Panc1 (cell line): ENCODE measurements around the gene ATXN1. TPM values are rescaled to one million over a fixed set of nuclear protein-coding genes. Genes with fewer than 3 reads are reported as not detected.

Experiments used
- ATAC-seq: fragments of 200-7000 bp; cut with Tn5 transposase; 2 replicates; pipeline ENCODE4 v1.9.1; 2020; ENCODE audit warnings: mild to moderate bottlenecking, moderate library complexity
- BruUV-seq: library from RNA; stranded (reverse); fragments of 400-500 nt; replicated peaks from 2 replicates; lab custom pipeline; 2021; lab: Mats Ljungman, UMichigan
- CTCF ChIA-PET: fragments of 300-600 bp; sonication (Branson Sonifier 250); formaldehyde crosslinking; loops from one replicate; lab custom pipeline; 2022; ENCODE audit warnings: antibody characterized with exemption; lab: Charles Lee
- POLR2A ChIA-PET: fragments of 300-600 bp; sonication (Branson Sonifier 250); formaldehyde crosslinking; loops from one replicate; lab custom pipeline; 2022; ENCODE audit warnings: antibody characterized with exemption; lab: Charles Lee
- DNase-seq: peaks from one replicate; pipeline ENCODE4 v3.0.0-alpha.2; 2010; ENCODE audit warnings: low read depth, low spot score
- H3K27ac ChIP-seq: 2 replicates; pipeline ENCODE4 v1.5.1; 2011; ENCODE audit warnings: mild to moderate bottlenecking, low read length, inconsistent platforms
- H3K27me3 ChIP-seq: fragments of 200-500 bp; sonication (Bioruptor generic); 2 replicates; pipeline ENCODE4 v1.6.0; 2014; ENCODE audit warnings: low read length, inconsistent platforms; ENCODE audit not compliant: control insufficient read depth, insufficient read depth
- H3K36me3 ChIP-seq: fragments of 200-500 bp; sonication (Bioruptor generic); 2 replicates; pipeline ENCODE4 v1.5.1; 2014; ENCODE audit warnings: inconsistent platforms, mild to moderate bottlenecking, low read length, moderate library complexity; ENCODE audit not compliant: control insufficient read depth, insufficient read depth
- H3K4me1 ChIP-seq: 2 replicates; pipeline ENCODE4 v1.5.1; 2011; ENCODE audit warnings: inconsistent platforms, mild to moderate bottlenecking, low read length, moderate library complexity; ENCODE audit not compliant: control insufficient read depth, insufficient read depth
- H3K4me3 ChIP-seq, 2 experiments: 2 replicates each; pipeline ENCODE4 v1.5.1; 2011 to 2012; ENCODE audit warnings: low read depth in 2 of 2, low read length in 2 of 2, mild to moderate bottlenecking in 2 of 2, inconsistent platforms in 1 of 2, moderate library complexity in 1 of 2
- H3K9me3 ChIP-seq: fragments of 200-500 bp; sonication (Bioruptor generic); 2 replicates; pipeline ENCODE4 v1.5.1; 2014; ENCODE audit warnings: low read depth, mild to moderate bottlenecking, inconsistent platforms, low read length, moderate library complexity; ENCODE audit not compliant: control insufficient read depth, insufficient read depth
- POLR2AphosphoS5 ChIP-seq: IDR thresholded peaks from 2 replicates; pipeline ENCODE4 v1.6.1; 2012; ENCODE audit warnings: mild to moderate bottlenecking, low read depth, low read length, moderate library complexity
- SIN3A ChIP-seq: IDR thresholded peaks from 2 replicates; pipeline ENCODE4 v1.6.1; 2012; ENCODE audit warnings: low read depth, mild to moderate bottlenecking, low read length, moderate library complexity, borderline replicate concordance; ENCODE audit not compliant: insufficient read depth
- TCF7L2 ChIP-seq: IDR thresholded peaks from 2 replicates; pipeline ENCODE4 v1.6.1; 2011; ENCODE audit warnings: mild to moderate bottlenecking, low read depth, low read length, inconsistent platforms
- in situ Hi-C: cut with HindIII; loops from 2 replicates; pipeline ENCODE4 v1.10.0; 2016; ENCODE audit warnings: low sequenced_read_pairs, low pct_unique_long_range_greater_than_20kb
- intact Hi-C: fragments of 100-400 bp; cut with micrococcal nuclease; formaldehyde crosslinking; loops from one replicate; pipeline ENCODE4 v1.10.0; 2022; ENCODE audit not compliant: unreplicated experiment
- total RNA-seq: library from RNA; stranded (reverse); gene quantifications from one replicate; pipeline ENCODE4 v1.2.1, GENCODE V29; 2021; ENCODE audit not compliant: unreplicated experiment
- TF ChIP-seq, protein P1 (sequence below), 2 experiments: IDR thresholded peaks; 2 replicates each; pipeline ENCODE4 v1.6.1; 2011 to 2012; ENCODE audit warnings: low read depth in 2 of 2, control low read depth in 1 of 2, low read length in 1 of 2, mild to moderate bottlenecking in 1 of 2, moderate library complexity in 1 of 2; ENCODE audit not compliant: insufficient read depth in 1 of 2
- TF ChIP-seq, protein P2 (sequence below): fragments of 450-650 bp; IDR thresholded peaks from 2 replicates; pipeline ENCODE4 v1.5.1; 2017; ENCODE audit warnings: mild to moderate bottlenecking

The ATXN1 gene
- total RNA-seq, 1 experiment from 2014 or later: 67.1 TPM

DNA sequence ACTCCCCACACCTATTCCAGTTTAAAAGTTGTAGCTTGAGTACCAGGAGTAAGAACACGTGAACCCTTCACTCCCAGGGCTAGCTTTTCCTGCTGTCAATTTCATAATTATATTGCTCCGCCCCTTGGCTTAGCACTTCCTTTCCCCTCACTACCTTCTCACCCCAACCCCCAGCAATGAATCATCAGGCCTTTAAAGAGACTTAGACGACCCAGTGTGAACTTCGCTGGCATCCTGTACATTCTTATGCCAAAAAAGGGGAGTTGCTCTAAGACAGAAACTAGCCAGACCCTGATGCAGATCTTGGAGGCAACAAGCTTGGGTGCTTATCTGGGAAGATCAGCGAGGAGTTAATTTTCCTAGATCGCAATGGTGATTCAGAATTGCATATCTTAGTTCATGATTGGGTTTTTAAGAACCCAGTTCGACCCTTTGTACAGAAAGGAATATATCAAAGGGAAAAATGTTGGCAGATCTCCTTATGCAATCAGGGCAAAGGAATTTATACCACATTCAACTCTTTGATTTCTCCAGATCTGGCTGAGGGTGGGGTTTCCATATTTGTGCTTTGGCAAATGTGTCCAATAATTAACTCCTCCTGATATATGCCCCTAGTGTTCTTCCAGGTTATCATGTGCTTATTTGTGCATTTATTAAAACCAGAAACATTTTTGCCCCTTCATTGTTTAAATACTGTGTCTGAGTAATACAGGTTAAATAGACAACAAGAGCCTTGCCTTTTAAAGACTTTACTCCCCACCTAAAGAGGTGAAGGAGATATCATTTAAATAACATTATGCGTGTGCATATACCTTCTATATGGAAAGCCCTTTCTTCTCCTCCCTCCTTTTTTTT, 8.1 kb upstream of the ATXN1 start:
- peak; percentile 53 for TF ChIP-seq POLR2AphosphoS5
- TF ChIP-seq SIN3A: no peak
- peak; percentile 98 for TF ChIP-seq TCF7L2
- TF ChIP-seq, protein P1, sequence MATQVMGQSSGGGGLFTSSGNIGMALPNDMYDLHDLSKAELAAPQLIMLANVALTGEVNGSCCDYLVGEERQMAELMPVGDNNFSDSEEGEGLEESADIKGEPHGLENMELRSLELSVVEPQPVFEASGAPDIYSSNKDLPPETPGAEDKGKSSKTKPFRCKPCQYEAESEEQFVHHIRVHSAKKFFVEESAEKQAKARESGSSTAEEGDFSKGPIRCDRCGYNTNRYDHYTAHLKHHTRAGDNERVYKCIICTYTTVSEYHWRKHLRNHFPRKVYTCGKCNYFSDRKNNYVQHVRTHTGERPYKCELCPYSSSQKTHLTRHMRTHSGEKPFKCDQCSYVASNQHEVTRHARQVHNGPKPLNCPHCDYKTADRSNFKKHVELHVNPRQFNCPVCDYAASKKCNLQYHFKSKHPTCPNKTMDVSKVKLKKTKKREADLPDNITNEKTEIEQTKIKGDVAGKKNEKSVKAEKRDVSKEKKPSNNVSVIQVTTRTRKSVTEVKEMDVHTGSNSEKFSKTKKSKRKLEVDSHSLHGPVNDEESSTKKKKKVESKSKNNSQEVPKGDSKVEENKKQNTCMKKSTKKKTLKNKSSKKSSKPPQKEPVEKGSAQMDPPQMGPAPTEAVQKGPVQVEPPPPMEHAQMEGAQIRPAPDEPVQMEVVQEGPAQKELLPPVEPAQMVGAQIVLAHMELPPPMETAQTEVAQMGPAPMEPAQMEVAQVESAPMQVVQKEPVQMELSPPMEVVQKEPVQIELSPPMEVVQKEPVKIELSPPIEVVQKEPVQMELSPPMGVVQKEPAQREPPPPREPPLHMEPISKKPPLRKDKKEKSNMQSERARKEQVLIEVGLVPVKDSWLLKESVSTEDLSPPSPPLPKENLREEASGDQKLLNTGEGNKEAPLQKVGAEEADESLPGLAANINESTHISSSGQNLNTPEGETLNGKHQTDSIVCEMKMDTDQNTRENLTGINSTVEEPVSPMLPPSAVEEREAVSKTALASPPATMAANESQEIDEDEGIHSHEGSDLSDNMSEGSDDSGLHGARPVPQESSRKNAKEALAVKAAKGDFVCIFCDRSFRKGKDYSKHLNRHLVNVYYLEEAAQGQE (IDR thresholded peaks at IDR 0.05; ENCODE audit: insufficient read depth in 1 of 2, low read depth in 2 of 2, low read length in 1 of 2): 0 out of 4 replicates have a peak, but pooled peaks of 1 of the 2 experiments have one; percentile 10
- TF ChIP-seq, protein P2, sequence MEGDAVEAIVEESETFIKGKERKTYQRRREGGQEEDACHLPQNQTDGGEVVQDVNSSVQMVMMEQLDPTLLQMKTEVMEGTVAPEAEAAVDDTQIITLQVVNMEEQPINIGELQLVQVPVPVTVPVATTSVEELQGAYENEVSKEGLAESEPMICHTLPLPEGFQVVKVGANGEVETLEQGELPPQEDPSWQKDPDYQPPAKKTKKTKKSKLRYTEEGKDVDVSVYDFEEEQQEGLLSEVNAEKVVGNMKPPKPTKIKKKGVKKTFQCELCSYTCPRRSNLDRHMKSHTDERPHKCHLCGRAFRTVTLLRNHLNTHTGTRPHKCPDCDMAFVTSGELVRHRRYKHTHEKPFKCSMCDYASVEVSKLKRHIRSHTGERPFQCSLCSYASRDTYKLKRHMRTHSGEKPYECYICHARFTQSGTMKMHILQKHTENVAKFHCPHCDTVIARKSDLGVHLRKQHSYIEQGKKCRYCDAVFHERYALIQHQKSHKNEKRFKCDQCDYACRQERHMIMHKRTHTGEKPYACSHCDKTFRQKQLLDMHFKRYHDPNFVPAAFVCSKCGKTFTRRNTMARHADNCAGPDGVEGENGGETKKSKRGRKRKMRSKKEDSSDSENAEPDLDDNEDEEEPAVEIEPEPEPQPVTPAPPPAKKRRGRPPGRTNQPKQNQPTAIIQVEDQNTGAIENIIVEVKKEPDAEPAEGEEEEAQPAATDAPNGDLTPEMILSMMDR: no peak
- CTCF ChIA-PET: interaction anchor here (1.3 kb wide), 1 partner anchor 59 kb away, joined by 3 read pairs; no protein-coding TSS in a partner anchor
- Histone ChIP-seq H3K27me3 (no peaks in the 10 kb centered on the region), H3K27ac (peak overlapping the region; percentile 93), H3K4me3 (peak overlapping the region; percentile 17 to 43), H3K9me3 (no peaks in the 10 kb centered on the region), H3K36me3 (no peaks in the 10 kb centered on the region; the same call in 1 of the 2 replicates), H3K4me1 (peaks cover 65% of the 10 kb centered on the region)
- DNase-seq (no peak), ATAC-seq (peak; percentile 87)
- no TSS peak for BruUV-seq
- in situ Hi-C loops: no loop called here
- intact Hi-C loops: loop anchor here (10.0 kb wide), 2 partner anchors 255 to 435 kb away; no protein-coding TSS in a partner anchor
- POLR2A ChIA-PET: interaction anchor here (0.7 to 1.2 kb wide), 2 partner anchors 10 to 38 kb away, joined by 3 to 5 read pairs; no protein-coding TSS in a partner anchor

DNA sequence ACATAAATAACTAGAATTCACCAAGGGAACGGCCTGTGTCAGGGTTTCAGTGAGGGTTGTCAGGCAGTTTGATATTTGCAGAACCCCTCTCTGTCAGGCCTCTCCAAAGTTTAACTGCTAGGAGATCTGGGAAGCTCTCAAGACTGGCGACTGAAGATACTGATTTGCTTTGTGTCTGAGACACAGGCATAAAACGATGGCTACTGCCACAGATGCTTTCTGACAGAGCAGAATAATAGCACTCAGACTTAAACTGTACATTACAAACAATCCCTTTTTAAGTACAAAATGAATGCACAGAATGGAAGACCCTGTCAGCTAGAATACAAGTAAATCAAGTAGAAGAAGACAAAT, 7.2 kb upstream of the ATXN1 start:
- Histone ChIP-seq H3K4me3 (no peak overlapping the region; a peak in 1 of 4 replicates), H3K9me3 (no peaks in the 10 kb centered on the region), H3K27me3 (no peaks in the 10 kb centered on the region), H3K27ac (peak overlapping the region; percentile 93), H3K36me3 (peaks cover 2% of the 10 kb centered on the region; the same call in 1 of the 2 replicates), H3K4me1 (peaks cover 73% of the 10 kb centered on the region)
- in situ Hi-C loops (no loop called here), intact Hi-C loops (loop anchor here (10.0 kb wide), 2 partner anchors 254 to 434 kb away; no protein-coding TSS in a partner anchor)
- TF ChIP-seq TCF7L2: no peak
- TF ChIP-seq, protein P1 (IDR thresholded peaks at IDR 0.05; ENCODE audit: insufficient read depth in 1 of 2, low read depth in 2 of 2, low read length in 1 of 2): no peak
- no peak for TF ChIP-seq POLR2AphosphoS5
- TF ChIP-seq SIN3A: no peak
- TF ChIP-seq, protein P2: no peak
- DNase-seq (no peak), ATAC-seq (no peak)
- ChIA-PET POLR2A (interaction anchor here (1.2 kb wide), 1 partner anchor 37 kb away, joined by 5 read pairs; no protein-coding TSS in a partner anchor), CTCF (interaction anchor here (1.3 kb wide), 1 partner anchor 58 kb away, joined by 3 read pairs; no protein-coding TSS in a partner anchor)
- BruUV-seq: no TSS peak
